H1 (cell line): ENCODE results near the gene TMEM245. TPM values are rescaled to one million over a fixed set of nuclear protein-coding genes. Genes with fewer than 3 reads are reported as not detected.

Experiments
- CTCF ChIA-PET: fragments of 300-600 bp; sonication (Branson Sonifier 250); formaldehyde crosslinking; loops from one replicate; lab custom pipeline; 2021; ENCODE audit not compliant: partially characterized antibody; lab: Charles Lee
- POLR2A ChIA-PET: fragments of 300-600 bp; sonication (Branson Sonifier 250); formaldehyde crosslinking; loops from one replicate; lab custom pipeline; 2021; ENCODE audit warnings: inconsistent platforms; ENCODE audit not compliant: partially characterized antibody; lab: Charles Lee
- DNase-seq, 2 experiments: peaks; one replicate each; pipeline versions ENCODE4 v3.0.0 to v3.0.0-alpha.2; 2010 to 2022; ENCODE audit warnings: low spot score in 2 of 2, low read depth in 1 of 2, mixed read lengths in 1 of 2
- FAIRE-seq: peaks from 2 replicates; lab custom pipeline; 2011; peaks lifted over from hg19 to GRCh38; lab: Jason Lieb, UNC
- H2AFZ ChIP-seq: 2 replicates; pipeline ENCODE4 v1.8.1; 2012; ENCODE audit warnings: low read length, inconsistent platforms
- H2AK5ac ChIP-seq: 2 replicates; pipeline ENCODE4 v1.6.1; 2013; ENCODE audit warnings: low read depth, low read length
- H2BK120ac ChIP-seq: replicated peaks from 2 replicates; pipeline ENCODE3; 2013; ENCODE audit warnings: low read depth, low read length, inconsistent platforms
- H2BK12ac ChIP-seq: 2 replicates; pipeline ENCODE4 v1.6.1; 2013; ENCODE audit warnings: low read depth, low read length
- H2BK15ac ChIP-seq: 2 replicates; pipeline ENCODE4 v1.6.1; 2013; ENCODE audit warnings: low read length
- H2BK20ac ChIP-seq: 2 replicates; pipeline ENCODE4 v1.6.1; 2013; ENCODE audit warnings: low read length
- H2BK5ac ChIP-seq: 2 replicates; pipeline ENCODE4 v1.6.1; 2013; ENCODE audit warnings: low read depth, low read length
- H3K14ac ChIP-seq: 2 replicates; pipeline ENCODE4 v1.6.1; 2013; ENCODE audit warnings: inconsistent platforms; ENCODE audit not compliant: insufficient read length
- H3K18ac ChIP-seq: 2 replicates; pipeline ENCODE4 v1.6.1; 2013; ENCODE audit warnings: low read length; ENCODE audit errors: extremely low read depth
- H3K23ac ChIP-seq: 2 replicates; pipeline ENCODE4 v1.6.1; 2013; ENCODE audit warnings: inconsistent platforms; ENCODE audit not compliant: insufficient read length
- H3K23me2 ChIP-seq: 2 replicates; pipeline ENCODE4 v1.6.1; 2013; ENCODE audit warnings: low read depth, low read length
- H3K27ac ChIP-seq: 2 replicates; pipeline ENCODE4 v1.6.1; 2011; ENCODE audit warnings: low read depth, low read length, inconsistent platforms
- H3K27me3 ChIP-seq, 4 experiments: replicated peaks in 1 of 4; 1 replicate in 1 of 4; 2 replicates in 3 of 4; pipeline versions ENCODE4 v1.6.1 to v1.8.1; 2011 to 2013; ENCODE audit warnings: low read length in 3 of 4, mild to moderate bottlenecking in 3 of 4, inconsistent platforms in 2 of 4, mixed read lengths in 2 of 4, moderate library complexity in 1 of 4; ENCODE audit not compliant: control insufficient read depth in 3 of 4, insufficient read depth in 3 of 4; ENCODE audit errors: extremely low read depth in 1 of 4
- H3K36me3 ChIP-seq, 4 experiments: 2 replicates each; pipeline versions ENCODE4 v1.6.1 to v1.8.1; 2011 to 2013; ENCODE audit warnings: mild to moderate bottlenecking in 4 of 4, low read length in 3 of 4, moderate library complexity in 2 of 4, control low read depth in 1 of 4, inconsistent platforms in 1 of 4; ENCODE audit not compliant: insufficient read depth in 4 of 4, control insufficient read depth in 2 of 4
- H3K4ac ChIP-seq: replicated peaks from 2 replicates; pipeline ENCODE3; 2013; ENCODE audit warnings: low read length, low read depth, mixed read lengths, inconsistent platforms; ENCODE audit not compliant: insufficient read length
- H3K4me1 ChIP-seq, 4 experiments: replicated peaks in 1 of 4; 1 replicate in 1 of 4; 2 replicates in 3 of 4; pipeline versions ENCODE4 v1.6.1 to v1.8.1; 2011 to 2013; ENCODE audit warnings: low read length in 3 of 4, inconsistent platforms in 2 of 4, mixed read lengths in 1 of 4; ENCODE audit not compliant: insufficient read depth in 4 of 4, control insufficient read depth in 3 of 4
- H3K4me2 ChIP-seq, 2 experiments: 2 replicates each; pipeline versions ENCODE4 v1.6.1 to v1.8.1; 2011 to 2013; ENCODE audit warnings: low read depth in 2 of 2, low read length in 2 of 2, control low read depth in 1 of 2, inconsistent platforms in 1 of 2, mild to moderate bottlenecking in 1 of 2; ENCODE audit not compliant: insufficient read depth in 1 of 2
- H3K4me3 ChIP-seq, 4 experiments: fragments of 200-600, 300-600 bp in 1 of 4; sonication (generic), shearing (Covaris generic), sonication (Bioruptor Twin) in 1 of 4; 2 replicates each; pipeline versions ENCODE4 v1.5.1 to v1.8.1; 2011 to 2016; ENCODE audit warnings: low read length in 4 of 4, low read depth in 3 of 4, control low read depth in 2 of 4, inconsistent platforms in 2 of 4, mild to moderate bottlenecking in 2 of 4, mixed read lengths in 1 of 4, moderate library complexity in 1 of 4; ENCODE audit not compliant: insufficient read depth in 2 of 4; ENCODE audit errors: extremely low read depth in 1 of 4
- H3K56ac ChIP-seq: replicated peaks from 2 replicates; pipeline ENCODE3; 2013; ENCODE audit warnings: low read depth, mild to moderate bottlenecking, mixed read lengths, low read length, inconsistent platforms; ENCODE audit not compliant: insufficient read length
- H3K79me1 ChIP-seq: 2 replicates; pipeline ENCODE4 v1.6.1; 2013; ENCODE audit warnings: low read depth, low read length, control low read depth
- H3K79me2 ChIP-seq, 2 experiments: 2 replicates each; pipeline versions ENCODE4 v1.6.1 to v1.8.1; 2012 to 2013; ENCODE audit warnings: low read length in 2 of 2, mild to moderate bottlenecking in 2 of 2, inconsistent platforms in 1 of 2; ENCODE audit not compliant: insufficient read depth in 2 of 2, control insufficient read depth in 1 of 2
- H3K9ac ChIP-seq, 4 experiments: replicated peaks in 1 of 4; 1 replicate in 1 of 4; 2 replicates in 3 of 4; pipeline versions ENCODE4 v1.6.1 to v1.8.1; 2011 to 2013; ENCODE audit warnings: low read depth in 3 of 4, low read length in 3 of 4, control low read depth in 2 of 4, mild to moderate bottlenecking in 2 of 4, moderate library complexity in 2 of 4, inconsistent platforms in 1 of 4; ENCODE audit errors: extremely low read depth in 1 of 4
- H3K9me3 ChIP-seq, 2 experiments: 2 replicates each; pipeline versions ENCODE4 v1.6.1 to v1.8.1; 2012 to 2013; ENCODE audit warnings: mild to moderate bottlenecking in 2 of 2, moderate library complexity in 2 of 2, control low read depth in 1 of 2, inconsistent platforms in 1 of 2, low read depth in 1 of 2, low read length in 1 of 2, mixed read lengths in 1 of 2; ENCODE audit not compliant: insufficient read depth in 2 of 2
- H4K20me1 ChIP-seq, 2 experiments: replicated peaks in 1 of 2; 2 replicates each; pipeline versions ENCODE3 to v1.8.1; 2011 to 2013; ENCODE audit warnings: inconsistent platforms in 2 of 2, low read length in 2 of 2, mild to moderate bottlenecking in 1 of 2; ENCODE audit not compliant: insufficient read depth in 2 of 2, control insufficient read depth in 1 of 2
- H4K5ac ChIP-seq: 2 replicates; pipeline ENCODE4 v1.6.1; 2013; ENCODE audit warnings: low read length, low read depth, mixed read lengths, inconsistent platforms; ENCODE audit not compliant: insufficient read length
- H4K8ac ChIP-seq: 2 replicates; pipeline ENCODE4 v1.8.0; 2013; ENCODE audit warnings: mild to moderate bottlenecking, moderate library complexity, low read length, inconsistent platforms; ENCODE audit not compliant: insufficient read depth; ENCODE audit errors: extremely low read depth
- H4K91ac ChIP-seq: replicated peaks from 2 replicates; pipeline ENCODE3; 2013; ENCODE audit warnings: low read length, mixed read lengths, inconsistent platforms; ENCODE audit not compliant: insufficient read length
- FOSL1 ChIP-seq: IDR thresholded peaks from 2 replicates; pipeline ENCODE4 v1.6.1; 2011; ENCODE audit warnings: mild to moderate bottlenecking, low read depth, low read length, moderate library complexity; ENCODE audit not compliant: insufficient read depth
- MAFK ChIP-seq: IDR thresholded peaks from 2 replicates; pipeline ENCODE4 v1.6.1; 2012; ENCODE audit warnings: low read depth, mild to moderate bottlenecking, improper control_type of control experiment, low read length
- NANOG ChIP-seq: IDR thresholded peaks from 2 replicates; pipeline ENCODE4 v1.6.1; 2011; ENCODE audit warnings: low read length, low read depth, mild to moderate bottlenecking, inconsistent platforms; ENCODE audit not compliant: insufficient read depth, poor library complexity, severe bottlenecking
- NRF1 ChIP-seq: IDR thresholded peaks from 2 replicates; pipeline ENCODE4 v1.6.1; 2011; ENCODE audit warnings: mild to moderate bottlenecking, low read depth, low read length, improper control_type of control experiment
- SIN3A ChIP-seq, 2 experiments: IDR thresholded peaks in 1 of 2; conservative IDR thresholded peaks in 1 of 2; 2 replicates each; pipeline ENCODE4 v1.6.1; 2011 to 2012; ENCODE audit warnings: low read length in 2 of 2, improper control_type of control experiment in 1 of 2, low read depth in 1 of 2, mild to moderate bottlenecking in 1 of 2
- SP1 ChIP-seq: IDR thresholded peaks from 2 replicates; pipeline ENCODE4 v1.6.1; 2011; ENCODE audit warnings: low read depth, low read length
- TBP ChIP-seq: IDR thresholded peaks from 2 replicates; pipeline ENCODE4 v1.6.1; 2011; ENCODE audit warnings: low read depth, low read length, improper control_type of control experiment
- USF2 ChIP-seq: IDR thresholded peaks from 2 replicates; pipeline ENCODE4 v1.6.1; 2011; ENCODE audit warnings: low read length, improper control_type of control experiment
- WGBS, 2 experiments: shearing (Covaris generic) in 1 of 2; methylation state at CpG; one replicate each; pipeline versions ENCODE4 v1.1.6 to v1.1.7; 2013 to 2015; ENCODE audit warnings: low lambda C conversion rate in 2 of 2, mixed read lengths in 2 of 2, inconsistent platforms in 1 of 2, low coverage in 1 of 2, missing lambda C conversion rate in 1 of 2; ENCODE audit not compliant: insufficient replicate concordance in 2 of 2, insufficient coverage in 1 of 2, insufficient read length in 1 of 2; ENCODE audit errors: extremely low coverage in 1 of 2, missing lambda C conversion rate in 1 of 2; 5-methylcytosine and 5-hydroxymethylcytosine counted together
- polyA plus RNA-seq, 7 experiments: library from polyadenylated mRNA; depleted of rRNA in 3 of 7; stranded (reverse) in 5 of 7; unstranded in 2 of 7; fragments of >200 nt in 5 of 7; fragments of 200-250 nt in 2 of 7; gene quantifications; 1 replicate in 5 of 7; 2 replicates in 1 of 7; 4 replicates in 1 of 7; pipeline versions ENCODE4 v1.2.1 to v1.2.3, GENCODE V29; 2011 to 2013; ENCODE audit warnings: missing spikeins in 2 of 7, mixed read lengths in 2 of 7
- total RNA-seq: library from RNA; stranded (reverse); fragmentation: NEBNext Ultra II Directional; extraction: Animal tissue kit (Norgen Biotek cat#: 25700); gene quantifications from 2 replicates; pipeline ENCODE4 v1.2.1, GENCODE V29; 2021

Gene TMEM245
- total and polyA plus RNA-seq, 2 of the 8 experiments (the other 6 are each of a cell fraction or from before 2014, with no cell fraction given): 44.3 to 45.8 TPM

GRCh38 chr9:109087795-109088194 lies 32.0 kb downstream of the TMEM245 start:
- H2BK12ac ChIP-seq: no peak overlapping the region
- no peaks in the 10 kb centered on the region for H3K27me3 ChIP-seq
- no peak overlapping the region for H3K23ac ChIP-seq
- H3K4me3 ChIP-seq: no peak overlapping the region
- no peak overlapping the region for H2BK120ac ChIP-seq
- peaks cover 3% of the 10 kb centered on the region for H3K79me1 ChIP-seq
- no peak overlapping the region for H3K9ac ChIP-seq
- WGBS, 2 experiments: 89% methylated on average over 2 of the region's 2 CpGs; no CpG with 5 or more reads in 1 of the 2 experiments
- H3K4ac ChIP-seq: no peak overlapping the region
- H4K20me1 ChIP-seq: peaks cover 0 to 4% of the 10 kb centered on the region in 2 experiments
- H3K36me3 ChIP-seq: peaks cover 8 to 62% (median 15%) of the 10 kb centered on the region in 4 experiments; a peak in 7 of 8 replicates
- no peak overlapping the region for H2AK5ac ChIP-seq
- no peak for TF ChIP-seq SP1
- no peak for TF ChIP-seq MAFK
- TF ChIP-seq NANOG: no peak
- no peak for TF ChIP-seq SIN3A (conservative IDR thresholded peaks at IDR 0.05 in 1 of 2, IDR thresholded peaks at IDR 0.05 in 1 of 2; ENCODE audit: low read depth in 1 of 2, low read length in 2 of 2)
- TF ChIP-seq USF2: no peak
- TF ChIP-seq TBP: no peak
- no peak for TF ChIP-seq FOSL1
- no peak for TF ChIP-seq NRF1
- H3K4me1 ChIP-seq: no peaks in the 10 kb centered on the region
- H3K14ac ChIP-seq: no peak overlapping the region
- H2BK15ac ChIP-seq: no peak overlapping the region
- FAIRE-seq (no peak), DNase-seq (no peak)
- POLR2A ChIA-PET: no interaction called here
- no peak overlapping the region for H3K27ac ChIP-seq
- H3K18ac ChIP-seq: no peak overlapping the region
- no peak overlapping the region for H2BK20ac ChIP-seq
- H4K91ac ChIP-seq: no peak overlapping the region
- H2BK5ac ChIP-seq: no peak overlapping the region
- H3K79me2 ChIP-seq: peaks cover 0 to 11% of the 10 kb centered on the region in 2 experiments; a peak in 2 of 4 replicates
- H3K23me2 ChIP-seq: no peaks in the 10 kb centered on the region
- H4K8ac ChIP-seq: no peak overlapping the region
- no peak overlapping the region for H4K5ac ChIP-seq
- no peak overlapping the region for H3K56ac ChIP-seq
- no peaks in the 10 kb centered on the region for H3K9me3 ChIP-seq
- H2AFZ ChIP-seq: no peak overlapping the region
- CTCF ChIA-PET: interaction anchor here (0.6 to 2.4 kb wide), 5 partner anchors 8 to 258 kb away, joined by 3 to 7 read pairs (median 4); partner anchors contain the start of gene TMEM245
- no peak overlapping the region for H3K4me2 ChIP-seq
